Measurements from ENCODE around the gene C1QA. TPM values are rescaled to one million over a fixed set of nuclear protein-coding genes. Genes with fewer than 3 reads are reported as not detected.

The C1QA gene, protein sequence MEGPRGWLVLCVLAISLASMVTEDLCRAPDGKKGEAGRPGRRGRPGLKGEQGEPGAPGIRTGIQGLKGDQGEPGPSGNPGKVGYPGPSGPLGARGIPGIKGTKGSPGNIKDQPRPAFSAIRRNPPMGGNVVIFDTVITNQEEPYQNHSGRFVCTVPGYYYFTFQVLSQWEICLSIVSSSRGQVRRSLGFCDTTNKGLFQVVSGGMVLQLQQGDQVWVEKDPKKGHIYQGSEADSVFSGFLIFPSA
- total RNA-seq = under 1 TPM; 0.61 to 0.88 TPM

DNA sequence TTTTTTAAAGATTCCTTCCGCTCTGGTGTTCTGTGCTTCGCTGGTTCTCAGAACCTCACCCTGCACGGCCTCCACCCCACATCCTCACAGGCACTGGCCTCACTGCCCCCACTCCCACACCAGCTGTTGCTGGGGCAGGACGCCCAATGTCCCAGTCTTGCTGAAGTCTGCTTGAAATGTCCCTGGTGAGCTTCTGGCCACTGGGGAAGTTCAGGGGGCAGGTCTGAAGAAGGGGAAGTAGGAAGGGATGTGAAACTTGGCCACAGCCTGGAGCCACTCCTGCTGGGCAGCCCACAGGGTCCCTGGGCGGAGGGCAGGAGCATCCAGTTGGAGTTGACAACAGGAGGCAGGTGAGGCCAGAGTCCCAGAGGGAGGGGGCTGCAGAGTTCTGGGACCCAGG, at the start of gene C1QA:
Gene C1QA (plus strand): TSS at position 276 of the 400 bp plus-strand sequence. CDS start 989 bp downstream, outside the sequence.
- ATAC-seq (ENCODE audit: low read depth) = no peak
- POLR2A ChIA-PET = interaction anchor here (0.6 kb wide), 1 partner anchor 255 kb away, joined by 7 read pairs; no protein-coding TSS in a partner anchor
- no peak within 1 kb of the TSS for H3K27ac Mint-ChIP-seq

DNA sequence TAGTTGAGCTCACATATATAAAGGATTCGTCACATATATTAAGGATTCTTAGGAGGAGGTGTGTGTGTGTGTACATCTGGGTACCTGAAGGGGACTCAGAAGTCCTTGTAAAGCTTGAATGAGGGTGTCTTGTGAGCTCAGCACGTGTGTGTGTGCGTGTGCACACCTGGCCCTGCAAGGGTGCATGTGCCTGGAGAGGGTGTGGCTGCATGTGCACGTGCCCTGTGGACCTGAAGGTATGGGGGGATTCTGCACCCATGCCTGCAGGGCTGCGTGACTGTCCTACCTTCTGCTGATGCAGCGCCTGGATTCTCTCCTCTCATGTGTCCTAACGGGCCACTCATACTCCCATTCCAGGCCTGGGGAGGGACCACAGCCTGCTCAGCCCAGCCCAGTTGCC, 49.2 kb upstream of the C1QA start:
- Mint-ChIP-seq H3K4me3 (no peak overlapping the region), H3K27me3 (peaks cover 10% of the 10 kb centered on the region), H3K36me3 (no peaks in the 10 kb centered on the region), H3K4me1 (no peaks in the 10 kb centered on the region), H3K27ac (no peak overlapping the region), H3K9me3 (no peaks in the 10 kb centered on the region)
- POLR2A ChIA-PET = no interaction called here
- DNase-seq (no peak), ATAC-seq (ENCODE audit: low read depth) (no peak)

More for the DNA sequence above, at the start of gene C1QA:
- H3K4me1 Mint-ChIP-seq = no peaks in the 10 kb centered on the region
- H3K27me3 Mint-ChIP-seq = peaks cover 7% of the 10 kb centered on the region
- no peak for DNase-seq
- H3K4me3 Mint-ChIP-seq = no peak within 1 kb of the TSS
- H3K36me3 Mint-ChIP-seq = no peaks in the 10 kb centered on the region
- no peaks in the 10 kb centered on the region for H3K9me3 Mint-ChIP-seq

DNA sequence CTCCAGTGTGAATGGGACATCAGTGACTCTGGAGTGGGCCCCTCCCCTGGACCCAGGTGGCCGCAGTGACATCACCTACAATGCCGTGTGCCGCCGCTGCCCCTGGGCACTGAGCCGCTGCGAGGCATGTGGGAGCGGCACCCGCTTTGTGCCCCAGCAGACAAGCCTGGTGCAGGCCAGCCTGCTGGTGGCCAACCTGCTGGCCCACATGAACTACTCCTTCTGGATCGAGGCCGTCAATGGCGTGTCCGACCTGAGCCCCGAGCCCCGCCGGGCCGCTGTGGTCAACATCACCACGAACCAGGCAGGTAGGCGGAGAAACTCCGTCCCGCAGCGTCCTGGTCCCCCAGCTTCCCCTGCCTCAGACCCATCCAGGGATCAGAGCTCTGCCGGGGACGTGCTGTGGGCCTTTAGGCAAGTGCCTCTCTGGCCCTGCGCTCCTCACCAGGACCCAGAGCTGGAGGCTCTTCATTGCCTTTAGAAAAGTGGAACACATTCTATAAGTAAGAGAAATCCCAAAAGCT, 47.5 kb upstream of the C1QA start:
- Mint-ChIP-seq H3K4me1 (no peaks in the 10 kb centered on the region), H3K36me3 (no peaks in the 10 kb centered on the region), H3K27ac (no peak overlapping the region), H3K27me3 (peaks cover 13% of the 10 kb centered on the region), H3K9me3 (no peaks in the 10 kb centered on the region), H3K4me3 (no peak overlapping the region)
- no peak for DNase-seq
- POLR2A ChIA-PET = no interaction called here
- no peak for ATAC-seq (ENCODE audit: low read depth)

DNA sequence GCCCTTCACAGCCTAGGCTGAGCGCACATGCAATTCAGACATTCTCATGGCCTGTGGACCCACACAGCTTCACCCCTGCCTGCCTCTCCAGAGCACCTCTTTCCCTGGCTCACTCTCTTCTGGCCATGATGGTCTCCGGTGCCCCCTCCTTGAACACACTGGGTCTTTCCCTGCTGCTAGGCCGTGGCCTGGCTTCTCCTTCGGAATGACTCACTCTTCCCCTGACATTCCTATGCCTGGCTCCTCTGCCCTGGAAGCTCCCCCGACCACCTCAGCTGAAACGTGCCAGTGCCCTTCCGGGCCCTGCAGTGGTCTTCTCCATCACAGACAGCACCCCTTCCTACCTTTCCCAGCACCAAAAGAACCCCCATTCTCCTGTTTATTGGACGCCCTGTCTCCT, 44.9 kb upstream of the C1QA start:
- no peak overlapping the region for H3K4me3 Mint-ChIP-seq
- H3K27me3 Mint-ChIP-seq = peaks cover 15% of the 10 kb centered on the region
- DNase-seq = no peak
- ATAC-seq (ENCODE audit: low read depth) = no peak
- POLR2A ChIA-PET = no interaction called here
- H3K36me3 Mint-ChIP-seq = no peaks in the 10 kb centered on the region
- no peaks in the 10 kb centered on the region for H3K9me3 Mint-ChIP-seq
- H3K4me1 Mint-ChIP-seq = no peaks in the 10 kb centered on the region
- H3K27ac Mint-ChIP-seq = no peak overlapping the region

DNA sequence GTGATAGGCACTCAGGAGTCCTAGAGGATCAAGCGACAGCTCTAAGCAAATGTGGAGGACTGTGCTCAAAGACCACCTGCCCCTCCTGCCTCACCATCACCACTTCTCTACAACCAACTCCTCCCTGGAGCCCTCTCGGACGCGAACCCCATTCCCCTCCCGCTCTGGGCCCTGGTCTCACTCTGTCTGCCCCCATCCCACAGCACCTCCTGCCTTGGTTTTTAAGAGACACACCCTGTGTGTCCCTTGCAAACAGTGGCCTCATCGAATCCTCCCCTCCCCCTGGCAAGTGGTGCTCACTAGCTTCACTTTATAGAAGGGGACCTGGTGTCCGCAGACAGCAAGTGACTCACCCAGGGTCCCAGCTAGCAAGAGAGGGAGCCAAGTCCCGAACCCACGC, 44.4 kb upstream of the C1QA start:
- ATAC-seq (ENCODE audit: low read depth) = no peak
- Mint-ChIP-seq H3K4me1 (no peaks in the 10 kb centered on the region), H3K27ac (no peak overlapping the region), H3K9me3 (no peaks in the 10 kb centered on the region), H3K36me3 (no peaks in the 10 kb centered on the region), H3K27me3 (peaks cover 15% of the 10 kb centered on the region), H3K4me3 (no peak overlapping the region)
- DNase-seq = no peak
- POLR2A ChIA-PET = no interaction called here

DNA sequence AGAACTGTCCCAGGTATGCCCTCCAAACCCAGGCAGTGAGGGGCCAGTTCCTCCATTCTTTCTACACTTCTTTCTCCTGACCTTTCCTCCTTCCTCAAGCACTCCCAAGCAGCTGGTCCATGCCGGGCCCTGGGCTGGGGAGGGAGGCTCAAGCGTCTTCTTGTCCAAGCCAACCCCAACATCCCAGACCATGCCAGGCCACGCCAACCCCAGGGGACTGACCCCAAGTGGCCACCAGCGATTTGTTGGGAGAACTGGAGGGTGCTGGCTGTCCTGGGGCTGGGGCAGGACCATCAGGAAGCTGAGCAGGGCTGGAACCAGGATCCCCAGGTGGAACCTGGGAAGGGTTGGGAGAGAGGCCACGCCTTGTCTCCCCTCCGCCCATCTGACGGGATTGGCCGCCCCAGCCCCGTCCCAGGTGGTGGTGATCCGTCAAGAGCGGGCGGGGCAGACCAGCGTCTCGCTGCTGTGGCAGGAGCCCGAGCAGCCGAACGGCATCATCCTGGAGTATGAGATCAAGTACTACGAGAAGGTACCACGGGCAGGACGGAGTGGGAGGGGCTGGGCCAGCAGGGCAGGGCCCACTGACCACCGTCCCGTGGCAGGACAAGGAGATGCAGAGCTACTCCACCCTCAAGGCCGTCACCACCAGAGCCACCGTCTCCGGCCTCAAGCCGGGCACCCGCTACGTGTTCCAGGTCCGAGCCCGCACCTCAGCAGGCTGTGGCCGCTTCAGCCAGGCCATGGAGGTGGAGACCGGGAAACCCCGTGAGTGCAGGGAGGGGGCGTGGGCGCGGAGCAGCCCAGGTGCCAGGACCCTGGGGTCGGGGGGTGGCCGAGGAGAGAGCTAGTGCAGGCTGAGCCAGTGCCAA, 43.3 kb upstream of the C1QA start:
- H3K36me3 Mint-ChIP-seq = no peaks in the 10 kb centered on the region
- H3K4me1 Mint-ChIP-seq = no peaks in the 10 kb centered on the region
- H3K9me3 Mint-ChIP-seq = no peaks in the 10 kb centered on the region
- DNase-seq (no peak), ATAC-seq (ENCODE audit: low read depth) (no peak)
- POLR2A ChIA-PET = no interaction called here
- H3K4me3 Mint-ChIP-seq = no peak overlapping the region
- no peak overlapping the region for H3K27ac Mint-ChIP-seq
- H3K27me3 Mint-ChIP-seq = peaks cover 15% of the 10 kb centered on the region

DNA sequence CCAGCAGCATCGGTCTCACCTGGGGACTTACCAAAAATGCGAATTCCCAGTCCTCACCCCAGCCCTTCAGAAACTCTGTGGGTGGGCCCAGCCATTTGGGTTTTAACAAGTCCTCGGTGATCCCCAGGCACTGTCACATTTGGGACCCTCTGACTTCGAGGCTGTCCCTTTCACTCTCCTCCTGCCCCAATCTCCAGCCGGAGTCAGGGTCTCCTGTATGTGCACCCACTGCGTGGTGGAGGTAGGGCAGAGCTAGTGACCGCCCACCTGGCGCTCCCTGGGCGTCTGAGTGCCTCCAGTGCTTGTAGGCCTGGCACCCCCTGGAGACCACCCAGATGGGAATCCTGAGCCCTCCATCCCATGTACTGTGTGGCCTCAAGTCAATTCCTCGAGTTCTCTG, 42.0 kb upstream of the C1QA start:
- POLR2A ChIA-PET = no interaction called here
- Mint-ChIP-seq H3K4me1 (no peaks in the 10 kb centered on the region), H3K9me3 (no peaks in the 10 kb centered on the region), H3K27ac (no peak overlapping the region), H3K27me3 (peaks cover 17% of the 10 kb centered on the region), H3K4me3 (no peak overlapping the region), H3K36me3 (no peaks in the 10 kb centered on the region)
- ATAC-seq (ENCODE audit: low read depth) (no peak), DNase-seq (no peak)

DNA sequence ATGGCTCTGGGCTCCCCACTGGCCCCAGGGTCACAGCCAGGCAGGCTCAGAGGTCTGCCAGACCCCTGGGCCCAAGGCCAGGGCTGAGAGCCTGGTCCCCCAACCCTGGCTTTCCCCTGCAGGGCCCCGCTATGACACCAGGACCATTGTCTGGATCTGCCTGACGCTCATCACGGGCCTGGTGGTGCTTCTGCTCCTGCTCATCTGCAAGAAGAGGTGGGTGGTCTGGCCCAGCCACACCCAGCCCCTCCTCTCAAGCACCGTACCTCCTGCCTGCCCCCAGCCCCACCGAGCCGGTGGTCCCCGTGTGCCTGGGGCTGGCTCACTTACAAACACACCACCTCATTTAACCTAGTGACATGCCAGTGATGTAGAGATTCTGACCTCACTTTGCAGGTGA, 41.3 kb upstream of the C1QA start:
- peaks cover 15% of the 10 kb centered on the region for H3K27me3 Mint-ChIP-seq
- H3K36me3 Mint-ChIP-seq = no peaks in the 10 kb centered on the region
- POLR2A ChIA-PET = no interaction called here
- H3K9me3 Mint-ChIP-seq = no peaks in the 10 kb centered on the region
- ATAC-seq (ENCODE audit: low read depth) = no peak
- no peak overlapping the region for H3K4me3 Mint-ChIP-seq
- H3K27ac Mint-ChIP-seq = no peak overlapping the region
- no peak for DNase-seq
- H3K4me1 Mint-ChIP-seq = no peaks in the 10 kb centered on the region

DNA sequence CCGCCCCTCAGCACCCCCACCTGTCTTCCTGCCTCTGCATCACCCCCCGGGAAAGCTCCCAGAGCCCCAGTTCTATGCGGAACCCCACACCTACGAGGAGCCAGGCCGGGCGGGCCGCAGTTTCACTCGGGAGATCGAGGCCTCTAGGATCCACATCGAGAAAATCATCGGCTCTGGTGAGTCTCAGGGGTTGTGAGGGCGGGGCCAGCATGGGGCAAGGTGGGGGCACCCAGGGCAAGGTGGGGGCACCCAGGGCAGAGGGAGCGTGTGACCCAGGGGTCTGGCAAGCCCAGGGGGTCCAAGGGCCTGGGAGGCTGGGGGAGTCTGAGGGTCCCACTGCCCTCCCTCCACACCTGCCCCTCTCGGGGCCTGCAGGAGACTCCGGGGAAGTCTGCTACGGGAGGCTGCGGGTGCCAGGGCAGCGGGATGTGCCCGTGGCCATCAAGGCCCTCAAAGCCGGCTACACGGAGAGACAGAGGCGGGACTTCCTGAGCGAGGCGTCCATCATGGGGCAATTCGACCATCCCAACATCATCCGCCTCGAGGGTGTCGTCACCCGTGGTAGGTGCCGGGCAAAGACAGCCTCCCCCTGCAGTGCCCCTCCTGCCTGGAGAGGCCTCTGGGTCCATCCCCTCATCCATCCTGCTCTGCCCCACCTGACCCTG, 39.0 kb upstream of the C1QA start:
- DNase-seq (no peak), ATAC-seq (ENCODE audit: low read depth) (no peak)
- no peaks in the 10 kb centered on the region for H3K36me3 Mint-ChIP-seq
- H3K9me3 Mint-ChIP-seq = no peaks in the 10 kb centered on the region
- H3K4me3 Mint-ChIP-seq = no peak overlapping the region
- H3K27me3 Mint-ChIP-seq = peaks cover 5% of the 10 kb centered on the region
- POLR2A ChIA-PET = no interaction called here
- H3K27ac Mint-ChIP-seq = no peak overlapping the region
- H3K4me1 Mint-ChIP-seq = no peaks in the 10 kb centered on the region

DNA sequence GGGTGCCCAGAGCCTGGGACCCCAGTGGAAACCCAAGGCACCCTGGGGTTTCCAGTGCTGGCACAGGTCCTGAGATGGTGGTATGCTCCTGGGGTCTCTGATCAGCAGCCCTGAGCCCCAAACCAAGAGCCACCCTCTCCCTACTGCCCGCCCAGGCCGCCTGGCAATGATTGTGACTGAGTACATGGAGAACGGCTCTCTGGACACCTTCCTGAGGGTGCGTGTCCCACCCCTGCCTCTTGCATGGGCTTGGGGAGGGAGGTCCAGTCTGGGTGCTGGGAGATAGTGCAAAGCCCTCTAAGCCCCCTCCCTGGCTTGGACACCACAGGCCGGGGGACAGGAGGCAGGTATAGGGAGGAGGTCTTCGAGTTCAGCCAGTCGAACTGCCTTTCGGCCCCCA, 38.4 kb upstream of the C1QA start:
- POLR2A ChIA-PET = no interaction called here
- no peak overlapping the region for H3K4me3 Mint-ChIP-seq
- no peaks in the 10 kb centered on the region for H3K36me3 Mint-ChIP-seq
- H3K9me3 Mint-ChIP-seq = no peaks in the 10 kb centered on the region
- ATAC-seq (ENCODE audit: low read depth) (no peak), DNase-seq (no peak)
- H3K4me1 Mint-ChIP-seq = no peaks in the 10 kb centered on the region
- H3K27ac Mint-ChIP-seq = no peak overlapping the region
- peaks cover 4% of the 10 kb centered on the region for H3K27me3 Mint-ChIP-seq

DNA sequence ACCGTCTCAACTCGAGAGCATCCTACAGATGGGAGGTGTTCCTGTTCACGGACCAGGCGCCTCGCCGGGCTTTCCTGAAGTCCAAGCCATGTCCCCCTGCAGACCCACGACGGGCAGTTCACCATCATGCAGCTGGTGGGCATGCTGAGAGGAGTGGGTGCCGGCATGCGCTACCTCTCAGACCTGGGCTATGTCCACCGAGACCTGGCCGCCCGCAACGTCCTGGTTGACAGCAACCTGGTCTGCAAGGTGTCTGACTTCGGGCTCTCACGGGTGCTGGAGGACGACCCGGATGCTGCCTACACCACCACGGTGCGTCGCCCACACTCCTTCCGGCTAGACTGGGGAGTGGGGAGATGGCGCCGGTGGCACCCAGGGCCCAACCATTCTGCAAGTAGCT, 37.7 kb upstream of the C1QA start:
- Mint-ChIP-seq H3K27me3 (peaks cover 5% of the 10 kb centered on the region), H3K27ac (no peak overlapping the region), H3K4me3 (no peak overlapping the region), H3K36me3 (no peaks in the 10 kb centered on the region), H3K4me1 (no peaks in the 10 kb centered on the region), H3K9me3 (no peaks in the 10 kb centered on the region)
- POLR2A ChIA-PET = no interaction called here
- ATAC-seq (ENCODE audit: low read depth) (no peak), DNase-seq (no peak)

DNA sequence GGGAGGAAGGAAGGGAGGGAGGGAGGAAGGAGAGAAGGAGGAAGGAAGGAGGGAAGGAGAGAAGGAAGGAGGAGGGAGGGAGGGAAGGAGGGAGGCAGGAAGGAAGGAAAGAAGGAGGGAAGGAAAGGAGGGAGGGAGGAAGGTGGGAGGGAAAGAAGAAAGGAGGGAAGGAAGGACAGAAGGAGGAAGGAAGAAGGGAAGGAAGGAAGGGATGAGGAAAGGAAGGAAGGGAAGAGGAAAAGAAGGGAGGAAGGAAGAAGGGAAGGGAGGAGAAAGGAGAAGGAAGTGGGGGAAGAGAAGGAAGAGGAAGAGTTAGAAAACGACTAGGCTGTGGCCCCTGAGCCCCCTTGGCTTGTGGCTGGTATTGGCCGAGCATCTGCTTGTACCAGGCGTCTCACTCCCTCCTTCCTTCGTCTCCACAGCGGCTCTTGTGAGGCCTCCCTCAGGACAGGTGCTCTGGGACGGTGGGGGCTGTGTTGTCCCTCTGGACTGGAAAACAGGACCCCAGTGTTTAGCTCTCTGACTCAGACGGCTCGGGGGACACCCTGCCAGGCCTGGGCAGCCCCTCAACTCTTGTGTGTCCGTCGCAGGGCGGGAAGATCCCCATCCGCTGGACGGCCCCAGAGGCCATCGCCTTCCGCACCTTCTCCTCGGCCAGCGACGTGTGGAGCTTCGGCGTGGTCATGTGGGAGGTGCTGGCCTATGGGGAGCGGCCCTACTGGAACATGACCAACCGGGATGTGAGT, 36.2 kb upstream of the C1QA start:
- Mint-ChIP-seq H3K4me1 (no peaks in the 10 kb centered on the region), H3K27ac (no peak overlapping the region), H3K27me3 (peaks cover 12% of the 10 kb centered on the region), H3K9me3 (no peaks in the 10 kb centered on the region), H3K36me3 (no peaks in the 10 kb centered on the region), H3K4me3 (no peak overlapping the region)
- ATAC-seq (ENCODE audit: low read depth) (no peak), DNase-seq (no peak)
- POLR2A ChIA-PET = no interaction called here
